GM12874 (cell line): ENCODE measurements around the gene HCN1.

ENCODE experiments used
- TF ChIP-seq, protein P1 (sequence below): IDR thresholded peaks from 2 replicates; pipeline ENCODE4 v1.5.1; 2011; ENCODE audit warnings: low read depth, mild to moderate bottlenecking, control low read depth, low read length, moderate library complexity; ENCODE audit not compliant: insufficient read depth

HCN1 gene

DNA sequence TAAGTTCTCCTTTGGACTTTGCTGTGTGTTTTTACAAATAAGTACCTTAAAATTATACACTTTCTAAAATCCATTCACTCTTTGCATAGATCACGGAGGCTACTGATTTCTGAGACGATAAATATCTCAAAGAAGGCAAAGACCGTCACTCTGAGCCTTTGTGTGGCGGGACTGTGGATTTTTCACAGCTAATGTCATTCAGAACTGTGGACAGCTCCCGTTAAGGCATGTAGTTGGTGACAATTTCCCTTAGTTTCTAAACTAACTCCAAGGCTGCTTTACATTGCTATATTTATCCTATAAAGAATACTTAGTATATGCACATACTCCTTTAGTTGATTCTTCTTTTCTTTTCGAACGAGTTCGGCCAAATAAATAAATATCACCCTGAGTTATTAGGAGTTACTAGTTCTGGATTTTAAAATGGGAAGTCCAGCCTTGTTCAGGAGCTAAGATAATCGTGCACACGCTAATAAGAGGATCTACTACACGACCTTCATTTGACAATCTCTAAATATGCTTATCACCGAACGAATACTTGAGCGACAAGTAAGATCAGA, 1.8 kb downstream of the HCN1 start:
- TF ChIP-seq, protein P1, sequence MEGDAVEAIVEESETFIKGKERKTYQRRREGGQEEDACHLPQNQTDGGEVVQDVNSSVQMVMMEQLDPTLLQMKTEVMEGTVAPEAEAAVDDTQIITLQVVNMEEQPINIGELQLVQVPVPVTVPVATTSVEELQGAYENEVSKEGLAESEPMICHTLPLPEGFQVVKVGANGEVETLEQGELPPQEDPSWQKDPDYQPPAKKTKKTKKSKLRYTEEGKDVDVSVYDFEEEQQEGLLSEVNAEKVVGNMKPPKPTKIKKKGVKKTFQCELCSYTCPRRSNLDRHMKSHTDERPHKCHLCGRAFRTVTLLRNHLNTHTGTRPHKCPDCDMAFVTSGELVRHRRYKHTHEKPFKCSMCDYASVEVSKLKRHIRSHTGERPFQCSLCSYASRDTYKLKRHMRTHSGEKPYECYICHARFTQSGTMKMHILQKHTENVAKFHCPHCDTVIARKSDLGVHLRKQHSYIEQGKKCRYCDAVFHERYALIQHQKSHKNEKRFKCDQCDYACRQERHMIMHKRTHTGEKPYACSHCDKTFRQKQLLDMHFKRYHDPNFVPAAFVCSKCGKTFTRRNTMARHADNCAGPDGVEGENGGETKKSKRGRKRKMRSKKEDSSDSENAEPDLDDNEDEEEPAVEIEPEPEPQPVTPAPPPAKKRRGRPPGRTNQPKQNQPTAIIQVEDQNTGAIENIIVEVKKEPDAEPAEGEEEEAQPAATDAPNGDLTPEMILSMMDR = no peak

DNA sequence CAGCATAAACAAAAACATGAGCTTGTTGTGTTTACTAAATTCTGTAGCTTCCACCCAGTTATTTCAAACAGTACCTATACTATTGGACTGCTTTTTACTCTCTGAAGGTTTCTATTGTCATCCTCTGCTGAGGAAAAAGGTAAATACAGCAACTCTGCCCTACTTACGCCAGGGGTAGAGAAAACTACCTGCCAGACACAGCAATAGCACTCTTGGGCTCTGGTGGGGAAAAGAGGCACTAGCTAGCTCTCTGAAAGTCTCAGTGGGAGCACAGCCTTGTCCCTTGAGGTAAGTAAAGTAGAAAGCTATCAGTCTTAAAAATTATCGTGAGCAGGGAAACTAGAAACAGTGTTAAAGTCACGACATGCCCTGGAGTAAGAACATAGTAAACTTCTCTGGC, 3.7 kb downstream of the HCN1 start:
- TF ChIP-seq, protein P1 = no peak

DNA sequence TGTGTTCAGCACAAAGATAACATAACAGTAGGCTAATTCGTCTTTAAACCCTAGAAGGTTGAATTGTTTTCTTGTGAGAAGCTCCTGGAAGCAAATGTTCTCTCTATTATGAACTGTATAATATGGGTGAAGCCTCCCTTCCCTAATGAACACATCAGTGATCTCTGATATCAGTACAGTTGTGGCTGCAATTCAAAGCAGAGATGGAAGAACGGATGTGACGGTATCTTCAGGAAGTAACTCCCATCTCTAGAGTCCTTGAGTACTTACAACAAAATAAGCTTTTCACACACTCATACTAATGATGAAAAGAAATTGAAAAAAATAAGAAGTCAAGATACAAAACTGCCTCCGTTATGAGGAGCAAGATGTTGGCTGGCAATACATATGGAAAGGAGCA, 4.5 kb downstream of the HCN1 start:
- TF ChIP-seq, protein P1 = no peak

DNA sequence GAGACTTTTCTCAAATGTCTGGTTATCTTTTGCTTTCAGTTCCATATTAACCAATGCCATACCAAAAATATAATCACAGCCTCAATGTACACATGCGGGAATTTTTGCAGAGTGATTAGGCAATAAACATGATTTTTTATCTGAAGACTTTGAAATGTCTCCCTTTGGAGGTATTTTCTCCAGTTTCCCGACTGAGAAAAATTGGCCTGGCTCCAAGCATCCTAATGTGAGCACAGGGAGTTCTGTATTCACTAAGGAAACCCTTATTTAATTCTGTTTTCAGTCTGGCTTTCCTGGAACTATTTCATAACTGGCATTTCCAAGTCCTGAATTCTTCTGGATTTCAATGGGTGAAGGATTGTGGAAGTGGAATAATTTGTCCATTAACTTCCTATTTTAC, 8.5 kb downstream of the HCN1 start:
- TF ChIP-seq, protein P1 = no peak

DNA sequence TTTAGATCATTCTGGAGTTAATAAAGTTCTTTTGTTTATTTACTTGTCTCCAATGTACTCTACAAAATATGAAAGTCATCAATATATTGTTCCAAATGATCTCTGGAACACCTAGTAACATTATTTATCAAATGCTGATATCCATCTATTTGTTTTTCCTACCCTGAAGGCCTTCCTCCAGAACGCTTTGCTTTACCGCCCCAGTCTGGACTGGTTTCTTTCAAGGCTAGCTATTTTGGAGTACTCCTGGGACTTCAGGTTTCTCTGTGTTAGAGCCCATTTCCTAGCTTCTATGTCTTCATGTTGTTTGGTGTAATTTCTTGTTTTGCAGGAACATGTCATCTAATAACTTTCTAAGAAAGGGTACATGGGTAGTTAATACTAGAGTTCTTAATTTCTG, 9.6 kb downstream of the HCN1 start:
- TF ChIP-seq, protein P1 = no peak

DNA sequence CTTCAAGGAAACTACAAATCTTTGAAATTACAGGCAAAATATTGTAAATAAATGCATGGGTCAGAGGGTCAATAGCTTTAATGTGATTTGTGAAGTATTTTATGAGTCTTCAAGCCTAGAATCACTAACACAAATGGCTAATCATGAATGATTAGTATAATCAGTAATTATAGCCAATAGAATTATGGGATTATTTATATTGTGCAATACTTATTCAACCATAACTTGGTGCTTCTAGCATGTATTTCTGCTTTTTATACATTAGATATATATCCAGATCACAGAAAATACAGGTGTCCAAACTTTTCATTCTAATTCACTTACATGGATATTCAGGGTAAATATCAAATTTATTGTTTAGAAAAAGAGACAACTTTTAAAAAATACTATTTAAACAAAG, 12.1 kb downstream of the HCN1 start:
- TF ChIP-seq, protein P1 = no peak

DNA sequence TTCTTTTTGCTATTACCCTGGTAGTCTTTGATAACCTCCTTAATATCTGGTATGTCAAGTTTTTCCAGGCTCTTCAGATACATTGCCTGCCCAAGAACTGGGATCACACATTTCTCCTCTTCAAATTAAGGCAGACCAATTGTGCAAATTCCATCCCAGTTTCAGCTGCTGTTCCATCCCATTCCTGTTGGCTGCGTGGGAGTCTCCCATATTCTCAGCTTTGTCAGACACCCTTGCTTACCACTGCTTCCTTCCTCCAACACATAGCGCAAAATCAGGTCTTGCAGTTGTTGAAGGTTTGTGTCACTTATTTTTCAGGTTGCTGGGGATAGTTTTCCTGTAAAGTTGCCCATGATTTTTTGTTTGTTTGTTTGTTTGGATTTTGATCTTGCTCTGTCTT, 15.2 kb downstream of the HCN1 start:
- TF ChIP-seq, protein P1 = no peak
